HUES6 (cell line): Measurements from ENCODE around the gene SGTA.

Source experiments
- H3K27ac ChIP-seq: 2 replicates; pipeline ENCODE4 v1.7.0; 2013; ENCODE audit warnings: low read depth, mild to moderate bottlenecking, low read length, inconsistent platforms
- H3K27me3 ChIP-seq: 2 replicates; pipeline ENCODE4 v1.6.1; 2013; ENCODE audit warnings: low read length; ENCODE audit not compliant: control insufficient read depth, insufficient read depth
- H3K36me3 ChIP-seq: 2 replicates; pipeline ENCODE4 v1.6.1; 2013; ENCODE audit warnings: low read length; ENCODE audit not compliant: control insufficient read depth, insufficient read depth
- H3K4me1 ChIP-seq: 2 replicates; pipeline ENCODE4 v1.6.1; 2013; ENCODE audit warnings: low read length; ENCODE audit not compliant: control insufficient read depth, insufficient read depth
- H3K4me3 ChIP-seq: 2 replicates; pipeline ENCODE4 v1.5.1; 2013; ENCODE audit warnings: low read depth, low read length
- H3K9ac ChIP-seq: one replicate; pipeline ENCODE4 v1.6.1; 2013; ENCODE audit warnings: mild to moderate bottlenecking, low read length
- H3K9me3 ChIP-seq: 2 replicates; pipeline ENCODE4 v1.6.1; 2013; ENCODE audit warnings: low read depth, low read length; ENCODE audit not compliant: control insufficient read depth, insufficient read depth

SGTA gene

DNA sequence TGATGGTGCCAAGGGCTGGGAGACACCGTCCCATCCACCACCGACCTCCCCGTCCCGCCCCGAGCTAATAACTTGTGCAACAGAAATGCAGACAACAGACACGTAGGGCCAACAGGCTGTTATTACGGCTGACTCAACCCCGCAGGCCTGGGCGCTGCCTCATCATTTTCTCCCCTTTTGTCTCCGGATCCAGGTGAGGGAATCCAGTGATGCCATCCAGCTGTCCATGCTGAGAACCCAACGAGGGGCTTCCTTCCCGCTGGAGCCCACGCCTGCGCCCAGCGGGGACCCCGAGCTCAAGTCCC is 55.5 kb downstream of the SGTA start:
- H3K9ac ChIP-seq = no peak overlapping the region
- no peak overlapping the region for H3K4me3 ChIP-seq
- H3K4me1 ChIP-seq = peaks cover 13% of the 10 kb centered on the region

DNA sequence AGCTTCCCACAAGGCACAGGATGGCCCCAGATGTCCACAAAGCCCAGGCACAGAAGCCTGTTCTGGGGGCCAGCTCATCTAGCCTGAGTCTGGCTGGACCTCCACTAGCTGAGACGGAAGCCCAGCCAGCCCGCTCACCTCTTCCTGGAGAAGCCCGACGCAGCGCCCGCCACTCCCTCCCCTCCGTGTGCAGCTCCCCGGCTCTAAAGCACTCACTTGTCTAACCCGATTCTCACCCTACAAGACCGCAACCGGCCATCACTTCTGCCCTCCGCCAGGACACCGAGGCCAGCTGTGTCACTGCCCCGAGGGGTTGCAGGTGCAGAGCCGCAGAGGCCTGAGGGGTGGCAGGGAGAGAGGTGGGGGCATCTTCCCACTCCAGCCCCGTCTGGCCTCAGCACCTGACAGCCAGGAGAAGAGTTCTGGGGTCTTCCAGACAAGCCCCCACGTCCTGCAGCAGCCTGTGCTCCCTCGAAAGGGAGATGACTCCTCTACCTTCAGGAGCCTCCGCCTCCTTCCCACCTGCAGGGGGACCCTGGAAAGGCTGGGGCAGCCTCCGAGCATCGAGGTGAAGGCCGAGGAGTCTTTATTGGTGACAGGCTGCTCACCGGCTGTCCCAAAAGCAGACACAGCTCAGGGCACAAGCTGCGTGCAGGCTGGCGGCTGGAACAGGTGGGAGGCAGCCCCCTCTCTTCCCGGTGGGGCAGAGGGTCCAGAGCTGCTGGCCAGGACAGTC is 56.0 kb downstream of the SGTA start:
- Histone ChIP-seq H3K9ac (peak overlapping the region; percentile 26), H3K36me3 (no peaks in the 10 kb centered on the region), H3K9me3 (no peaks in the 10 kb centered on the region), H3K27me3 (peaks cover 21% of the 10 kb centered on the region), H3K27ac (no peak overlapping the region), H3K4me3 (0 out of 2 replicates have a peak overlapping the region, but pooled peaks have one; percentile 3), H3K4me1 (peaks cover 13% of the 10 kb centered on the region)

More for the DNA sequence above, 55.5 kb downstream of the SGTA start:
- Histone ChIP-seq H3K9me3 (no peaks in the 10 kb centered on the region), H3K27me3 (peaks cover 16% of the 10 kb centered on the region), H3K27ac (no peak overlapping the region), H3K36me3 (peaks cover under 1% of the 10 kb centered on the region)

DNA sequence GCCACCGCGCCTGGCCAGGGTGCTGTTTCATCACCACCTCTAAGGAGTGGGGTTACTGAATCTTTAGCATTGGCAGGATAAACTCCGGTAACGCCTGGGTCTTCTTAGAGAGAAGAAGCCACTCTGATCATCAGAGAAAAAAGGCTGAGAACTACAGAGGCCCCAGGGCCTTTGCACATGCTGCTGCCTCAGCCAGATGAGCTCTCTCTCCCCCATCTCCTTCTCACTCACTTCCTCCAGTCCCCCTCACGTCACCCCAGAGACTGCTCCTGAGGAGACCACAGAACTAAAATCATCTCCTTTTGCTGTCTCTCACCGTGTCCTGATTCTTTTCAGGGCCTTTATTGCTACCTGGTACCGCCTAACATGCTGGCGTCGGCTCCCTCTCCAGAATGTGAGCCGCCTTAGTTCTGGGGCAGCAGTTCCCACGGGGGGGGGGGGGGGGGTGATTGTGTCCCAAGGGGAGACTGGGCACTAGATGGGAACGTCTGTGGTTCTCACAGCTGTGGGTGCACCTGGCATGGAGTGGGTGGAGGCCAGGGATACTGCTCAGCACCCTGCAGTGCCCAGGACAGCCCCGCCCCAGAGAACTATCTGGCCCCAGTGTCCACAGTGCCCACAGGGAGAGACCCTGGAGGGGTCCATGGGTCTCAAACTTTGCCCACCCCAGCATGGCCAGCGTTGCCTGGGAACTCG is 56.8 kb downstream of the SGTA start:
- Histone ChIP-seq H3K9ac (no peak overlapping the region), H3K27ac (no peak overlapping the region), H3K4me1 (peaks cover 15% of the 10 kb centered on the region), H3K9me3 (no peaks in the 10 kb centered on the region), H3K36me3 (no peaks in the 10 kb centered on the region), H3K27me3 (peaks cover 28% of the 10 kb centered on the region), H3K4me3 (0 out of 2 replicates have a peak overlapping the region, but pooled peaks have one; percentile 3)

DNA sequence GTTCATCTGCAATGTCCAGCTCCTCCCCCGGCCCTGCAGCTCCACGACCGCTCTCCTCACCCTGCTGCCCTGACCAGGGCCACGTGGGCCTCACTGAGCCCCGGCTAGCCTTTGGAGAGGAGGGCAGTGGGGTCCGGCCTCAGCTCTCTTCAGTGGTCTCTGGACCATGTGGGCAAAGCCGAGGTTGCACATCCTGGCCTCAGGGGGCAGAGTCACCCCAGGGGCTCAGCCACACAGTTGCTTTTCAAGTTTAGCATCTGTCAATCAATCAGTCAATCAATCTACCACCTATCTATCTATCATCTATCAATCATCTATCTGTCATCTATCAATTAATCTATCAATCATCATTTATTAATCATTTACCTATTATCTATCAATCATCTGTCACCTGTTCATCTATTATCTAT is 58.9 kb downstream of the SGTA start:
- Histone ChIP-seq H3K27ac (no peak overlapping the region), H3K36me3 (no peaks in the 10 kb centered on the region), H3K9me3 (no peaks in the 10 kb centered on the region), H3K4me3 (no peak overlapping the region), H3K9ac (no peak overlapping the region), H3K4me1 (peaks cover 23% of the 10 kb centered on the region), H3K27me3 (peaks cover 28% of the 10 kb centered on the region)

DNA sequence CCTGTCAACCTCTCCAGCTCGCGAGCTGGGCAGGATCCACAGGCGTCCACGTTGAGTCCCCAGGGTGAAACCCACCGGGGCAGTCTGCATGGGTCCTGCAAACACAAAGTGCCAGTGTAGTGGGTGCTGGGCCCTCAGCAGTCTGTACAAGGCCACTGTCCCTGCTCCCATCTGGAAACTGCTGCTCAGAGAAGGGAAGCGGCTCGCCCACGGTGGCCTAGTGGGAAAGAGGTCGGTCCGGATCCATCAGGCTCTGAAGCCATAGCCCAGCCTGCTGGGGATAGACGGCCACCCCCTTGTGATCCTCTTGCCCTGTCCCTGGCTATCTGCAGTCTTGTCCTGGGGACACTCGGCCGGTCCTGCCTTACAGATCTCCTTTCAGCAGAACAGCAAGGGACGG is 59.3 kb downstream of the SGTA start:
- peaks cover 28% of the 10 kb centered on the region for H3K27me3 ChIP-seq
- no peak overlapping the region for H3K9ac ChIP-seq
- no peak overlapping the region for H3K27ac ChIP-seq
- H3K4me3 ChIP-seq = no peak overlapping the region
- H3K36me3 ChIP-seq = no peaks in the 10 kb centered on the region
- no peaks in the 10 kb centered on the region for H3K9me3 ChIP-seq
- H3K4me1 ChIP-seq = peaks cover 23% of the 10 kb centered on the region

DNA sequence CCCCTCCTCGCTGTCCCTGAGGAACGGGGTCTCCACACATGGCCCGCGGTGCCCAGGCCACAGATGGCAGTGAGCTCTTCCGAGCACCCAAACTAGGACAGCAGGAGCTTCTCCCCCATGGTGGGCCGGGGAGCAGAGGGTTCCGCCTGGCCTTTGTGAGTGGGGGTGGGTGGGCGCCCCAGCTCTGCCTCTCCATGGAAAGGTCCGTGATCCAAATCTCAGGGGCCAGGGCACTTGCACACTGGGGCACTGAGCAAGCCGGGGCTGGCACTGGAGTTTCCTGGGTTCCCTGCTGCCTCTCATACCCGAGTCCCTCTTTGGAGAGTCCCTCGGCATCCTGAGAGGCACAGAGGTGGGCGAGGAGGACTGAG is 59.7 kb downstream of the SGTA start:
- H3K27me3 ChIP-seq = peaks cover 28% of the 10 kb centered on the region
- H3K4me1 ChIP-seq = peaks cover 23% of the 10 kb centered on the region
- no peak overlapping the region for H3K4me3 ChIP-seq
- H3K27ac ChIP-seq = no peak overlapping the region
- no peak overlapping the region for H3K9ac ChIP-seq
- H3K36me3 ChIP-seq = no peaks in the 10 kb centered on the region
- no peaks in the 10 kb centered on the region for H3K9me3 ChIP-seq

DNA sequence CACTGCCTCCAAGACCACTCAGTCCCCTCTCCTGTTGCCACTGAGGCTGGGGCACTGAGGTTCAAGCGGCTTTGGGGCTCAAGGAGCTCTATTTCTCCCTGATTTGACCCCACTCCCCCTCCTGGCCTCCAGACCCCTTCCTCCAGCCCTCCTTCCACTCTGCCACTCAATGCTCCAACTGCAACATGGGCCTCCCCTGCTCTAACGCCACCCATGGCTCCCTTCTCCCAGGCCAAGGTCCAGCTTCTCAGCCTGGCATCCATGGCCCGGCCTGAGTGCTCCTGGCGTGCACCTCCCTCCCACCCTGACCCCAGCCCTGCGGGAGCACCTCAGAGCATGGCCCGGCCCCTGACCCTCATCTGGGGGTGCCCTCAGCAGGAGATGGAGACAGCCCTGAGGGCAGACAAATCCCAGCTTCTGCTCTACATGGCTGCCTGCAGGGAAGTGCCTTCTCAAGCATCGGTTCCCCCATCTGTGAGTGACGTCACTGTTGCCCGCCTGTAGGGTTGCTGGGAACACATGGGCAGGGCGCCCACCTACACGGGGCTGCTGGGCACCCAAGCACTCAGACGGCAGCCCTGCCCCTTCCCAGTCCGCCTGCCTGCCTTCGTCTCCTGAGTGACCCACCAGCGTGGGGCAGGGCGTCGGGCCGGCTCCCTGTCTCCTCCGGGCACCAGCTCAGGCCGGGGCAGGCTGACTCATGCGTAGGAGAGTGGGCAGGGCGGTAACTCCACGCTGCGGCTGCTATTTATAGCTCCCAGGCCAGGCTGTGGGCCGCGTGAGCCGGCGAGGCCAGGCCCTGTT is 60.3 kb downstream of the SGTA start:
- Histone ChIP-seq H3K36me3 (no peaks in the 10 kb centered on the region), H3K9me3 (no peaks in the 10 kb centered on the region), H3K4me1 (peaks cover 23% of the 10 kb centered on the region), H3K4me3 (no peak overlapping the region), H3K27me3 (peaks cover 28% of the 10 kb centered on the region), H3K9ac (no peak overlapping the region), H3K27ac (no peak overlapping the region)

DNA sequence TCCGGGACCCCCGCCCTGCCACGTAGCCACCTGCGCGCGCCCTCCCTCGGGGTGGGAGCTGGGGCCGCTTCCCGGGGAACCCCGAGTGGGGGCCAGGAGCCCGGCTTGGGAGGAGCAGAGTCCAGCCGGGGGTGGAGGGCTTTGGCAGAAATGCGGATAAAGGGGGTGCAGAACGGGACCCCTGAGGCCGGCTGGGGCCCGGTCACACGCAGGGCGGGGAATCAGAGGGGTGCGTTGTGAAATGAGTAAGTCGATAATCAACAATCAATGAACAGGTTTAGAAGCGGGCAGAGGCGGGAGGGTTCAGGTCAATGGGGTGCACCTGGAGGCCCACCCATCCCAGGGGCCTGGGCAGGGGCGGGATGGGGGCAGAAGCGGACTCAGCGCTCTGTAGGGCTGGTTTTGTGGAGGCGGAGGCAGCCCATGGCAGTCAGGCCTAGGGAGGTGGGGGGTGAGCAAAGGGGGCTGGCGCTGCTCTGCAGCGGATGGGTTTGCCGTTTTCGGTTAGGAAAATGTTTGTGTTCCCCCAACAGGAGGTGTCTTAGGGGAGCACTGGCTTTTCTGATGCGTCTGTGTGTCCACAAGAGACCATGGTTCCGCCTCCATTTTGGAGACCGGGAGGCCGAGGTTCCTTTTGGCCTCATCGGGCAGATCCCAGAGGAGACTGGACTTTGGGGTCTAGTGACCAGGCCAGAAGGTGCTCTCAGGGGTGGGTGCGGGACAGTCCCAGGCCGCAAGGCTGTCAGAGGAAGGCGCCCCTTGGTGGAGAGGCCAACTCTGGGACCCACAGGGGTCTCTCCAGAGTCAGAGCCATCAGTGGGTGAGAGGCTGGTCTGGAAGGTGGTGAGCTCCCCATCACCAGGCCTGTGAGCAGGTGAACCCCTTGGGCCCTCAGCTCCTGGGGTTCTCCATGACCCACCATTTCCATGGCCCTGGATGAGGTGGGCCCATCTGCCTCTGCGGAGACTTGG is 61.2 kb downstream of the SGTA start:
- Histone ChIP-seq H3K36me3 (no peaks in the 10 kb centered on the region), H3K9me3 (no peaks in the 10 kb centered on the region), H3K4me3 (peak overlapping the region; percentile 59), H3K27ac (no peak overlapping the region), H3K4me1 (peaks cover 16% of the 10 kb centered on the region; the same call in 1 of the 2 replicates), H3K27me3 (peaks cover 21% of the 10 kb centered on the region), H3K9ac (peak overlapping the region; percentile 19)

DNA sequence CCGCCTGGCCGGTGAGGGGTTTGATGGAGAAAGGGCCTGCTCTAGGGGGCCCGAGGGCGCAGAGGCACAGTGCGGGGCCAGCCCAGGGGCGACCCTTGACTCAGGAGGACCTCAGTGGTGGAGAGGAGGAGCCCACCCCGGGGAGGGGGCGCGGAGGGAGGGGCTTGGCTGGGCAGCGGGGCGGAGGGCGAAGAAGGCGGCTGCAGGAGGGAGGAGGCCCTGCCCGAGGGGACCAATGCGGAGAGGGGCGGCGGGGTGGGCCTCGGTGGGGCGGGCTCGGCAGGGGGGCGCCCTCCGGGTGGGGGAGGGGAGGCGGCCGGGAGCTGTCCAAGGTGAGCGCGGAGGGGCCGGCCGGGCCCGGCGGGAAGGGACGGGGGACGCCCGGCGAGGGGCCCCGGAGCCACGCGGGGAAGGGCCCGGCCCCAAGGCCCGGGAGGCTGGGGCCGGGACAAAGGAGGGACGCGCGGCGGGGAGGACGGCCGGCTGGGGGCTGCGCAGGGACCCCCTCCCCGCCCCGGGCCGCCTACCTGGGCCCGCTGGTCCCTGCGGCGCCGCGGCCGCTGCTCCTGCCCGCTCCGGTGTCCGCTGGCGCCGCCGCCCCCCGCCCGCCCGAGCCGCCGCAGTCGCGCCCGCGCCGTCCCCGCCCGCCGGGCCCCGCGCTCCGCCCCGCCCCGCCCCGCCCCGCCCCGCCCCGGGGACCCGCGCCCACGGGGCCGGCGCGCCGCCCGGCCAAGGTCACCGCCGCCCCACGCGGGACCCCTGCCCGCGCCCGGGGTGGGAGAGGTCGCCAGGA is 62.1 kb downstream of the SGTA start, which contains the start of gene DIRAS1:
Gene DIRAS1 (minus strand): TSS at position 596 of the 793 bp plus-strand sequence. CDS start 3,566 bp downstream, outside the sequence.
- no peaks in the 10 kb centered on the region; the same call in 1 of the 2 replicates for H3K9me3 ChIP-seq
- peaks cover 17% of the 10 kb centered on the region for H3K27me3 ChIP-seq
- no peaks in the 10 kb centered on the region for H3K36me3 ChIP-seq
- H3K4me1 ChIP-seq = peaks cover 13% of the 10 kb centered on the region; the same call in 1 of the 2 replicates
- H3K4me3 ChIP-seq = peak within 1 kb of the TSS; percentile 60
- H3K27ac ChIP-seq = no peak within 1 kb of the TSS; the same call in 1 of the 2 replicates
- peak within 1 kb of the TSS; percentile 19 for H3K9ac ChIP-seq
